Measurements from ENCODE around the gene FAM107B. TPM values are rescaled to one million over a fixed set of nuclear protein-coding genes. Genes with fewer than 3 reads are reported as not detected.

Gene FAM107B
- total RNA-seq = 10 to 100 TPM in 2 of 9 donors, 1 to 10 TPM in 7; 1.9 to 27.6 (median 5.4) TPM
- 1 to 10 TPM; 2.1 to 3.2 TPM for polyA plus RNA-seq
- long read RNA-seq, donor 1, partial matches to known transcripts = 0 of 1 reads
- long read RNA-seq, donor 1, other reads (novel, unspliced or antisense) = 1 of 1 reads
- long read RNA-seq, donor 2, partial matches to known transcripts = 0 of 2 reads
- long read RNA-seq, donor 2, other reads (novel, unspliced or antisense) = 1 of 2 reads
- long read RNA-seq, donor 3, partial matches to known transcripts = 0 of 5 reads
- long read RNA-seq, donor 3, other reads (novel, unspliced or antisense) = 1 of 5 reads

GRCh38 chr10:14774797-14775196, at the start of gene FAM107B:
TSS of gene FAM107B (minus strand) at chr10:14774897. CDS start at chr10:14774663, 234 bp downstream.
- Histone ChIP-seq H3K4me3 (no peak within 1 kb of the TSS), H3K27ac (no peak within 1 kb of the TSS), H3K4me1 (peaks cover 0 to 10% (median 0%) of the 10 kb centered on the region in 12 donors), H3K27me3 (no peaks in the 10 kb centered on the region), H3K36me3 (no peaks in the 10 kb centered on the region), H3K9me3 (no peaks in the 10 kb centered on the region)
- DNase-seq (no peak), ATAC-seq (no peak)
- 93 to 96% (median 93%) methylated on average over 8 of the region's 8 CpGs for WGBS, 4 donors
- TF ChIP-seq CTCF (IDR thresholded peaks at IDR 0.05) (no peak), POLR2A (IDR thresholded peaks at IDR 0.05) (no peak)
- intact Hi-C loops (cut with DNase I) = no loop called here

GRCh38 chr10:14823966-14824365, 49.3 kb upstream of the FAM107B start:
- Histone ChIP-seq H3K9me3 (no peaks in the 10 kb centered on the region), H3K27ac (no peak overlapping the region), H3K36me3 (no peaks in the 10 kb centered on the region), H3K4me1 (peaks cover 0 to 9% (median 2%) of the 10 kb centered on the region in 12 donors), H3K4me3 (no peak overlapping the region), H3K27me3 (no peaks in the 10 kb centered on the region)
- intact Hi-C loops (cut with DNase I) = loop anchor here (1.0 to 10.0 kb wide), 10 partner anchors 219 to 329 kb away; no protein-coding TSS in a partner anchor
- ATAC-seq = no peak
- TF ChIP-seq CTCF (IDR thresholded peaks at IDR 0.05) (no peak), POLR2A (IDR thresholded peaks at IDR 0.05) (no peak)
- 68 to 97% (median 91%) methylated on average over 3 of the region's 3 CpGs for WGBS, 4 donors
- DNase-seq = no peak

GRCh38 chr10:14822879-14823755, 48.4 kb upstream of the FAM107B start:
- DNase-seq (peak in 1 of 5 donors; percentile 32), ATAC-seq (peak in 2 of 4 donors; percentile 34 to 43)
- TF ChIP-seq CTCF (IDR thresholded peaks at IDR 0.05) = peak in 11 of 12 donors; percentile 32 to 70 (median 55)
- no peak for TF ChIP-seq POLR2A (IDR thresholded peaks at IDR 0.05)
- Histone ChIP-seq H3K4me3 (no peak overlapping the region), H3K4me1 (peaks cover 0 to 9% (median 2%) of the 10 kb centered on the region in 12 donors), H3K27me3 (no peaks in the 10 kb centered on the region), H3K27ac (no peak overlapping the region), H3K9me3 (no peaks in the 10 kb centered on the region), H3K36me3 (no peaks in the 10 kb centered on the region)
- intact Hi-C loops (cut with DNase I) = loop anchor here (1.0 to 10.0 kb wide), 10 partner anchors 218 to 328 kb away; no protein-coding TSS in a partner anchor
- WGBS, 4 donors = 33 to 41% (median 37%) methylated on average over 3 of the region's 3 CpGs

Measured in heart left ventricle (tissue), 16 donors.